Neural cell (in vitro differentiated cells): ENCODE measurements around the gene MARCHF9. TPM values are rescaled to one million over a fixed set of nuclear protein-coding genes. Genes with fewer than 3 reads are reported as not detected.
A peak's percentile ranks its signal among the peaks of the same experiment; 100 is the strongest.

Source experiments
- H2AFZ ChIP-seq: fragments of 200-600, 300-800 bp; sonication (generic), shearing (Covaris generic); 2 replicates; pipeline ENCODE4 v1.6.0; 2014; ENCODE audit warnings: low read depth, mild to moderate bottlenecking, antibody characterized with exemption, low read length, moderate library complexity
- H3F3A ChIP-seq: fragments of 200-600 bp; shearing (Covaris generic); 2 replicates; pipeline ENCODE4 v1.6.1; 2016; ENCODE audit warnings: mild to moderate bottlenecking, moderate library complexity, mixed read lengths, antibody characterized with exemption, low read length; ENCODE audit not compliant: insufficient read depth, poor library complexity, severe bottlenecking
- H3K27ac ChIP-seq: fragments of 200-600, 300-800 bp; sonication (generic), shearing (Covaris generic); 2 replicates; pipeline ENCODE4 v1.5.1; 2014; ENCODE audit warnings: mild to moderate bottlenecking, low read length, moderate library complexity
- H3K27me3 ChIP-seq: fragments of 300-800, 200-600 bp; sonication (generic), shearing (Covaris generic); 2 replicates; pipeline ENCODE4 v1.6.0; 2014; ENCODE audit warnings: mild to moderate bottlenecking, low read depth, low read length, moderate library complexity; ENCODE audit not compliant: insufficient read depth
- H3K36me3 ChIP-seq: fragments of 300-800, 200-600 bp; sonication (generic), shearing (Covaris generic); 2 replicates; pipeline ENCODE4 v1.5.1; 2014; ENCODE audit warnings: mild to moderate bottlenecking, antibody characterized with exemption, low read length, moderate library complexity; ENCODE audit not compliant: insufficient read depth
- H3K4me2 ChIP-seq: fragments of 300-800, 200-600 bp; sonication (generic), shearing (Covaris generic); 2 replicates; pipeline ENCODE4 v1.6.0; 2014; ENCODE audit warnings: mild to moderate bottlenecking, low read length
- H3K4me3 ChIP-seq: fragments of 300-800, 200-600 bp; sonication (generic), shearing (Covaris generic); 2 replicates; pipeline ENCODE4 v1.5.1; 2014; ENCODE audit warnings: mild to moderate bottlenecking, low read length, moderate library complexity
- H3K79me2 ChIP-seq: fragments of 200-600 bp; shearing (Covaris generic); replicated peaks from 2 replicates; pipeline ENCODE4 v1.6.0; 2014; ENCODE audit warnings: mild to moderate bottlenecking, low read length, moderate library complexity; ENCODE audit not compliant: insufficient read depth
- H3K9ac ChIP-seq: fragments of 300-800, 200-600 bp; sonication (generic), shearing (Covaris generic); 2 replicates; pipeline ENCODE4 v1.6.1; 2016; ENCODE audit warnings: mild to moderate bottlenecking, low read length, mixed read lengths
- H3K9me2 ChIP-seq: fragments of 200-600 bp; shearing (Covaris generic); 2 replicates; pipeline ENCODE4 v1.6.1; 2016; ENCODE audit warnings: mild to moderate bottlenecking, low read length, mixed read lengths; ENCODE audit not compliant: insufficient read depth
- H3K9me3 ChIP-seq: fragments of 200-600, 300-800 bp; sonication (generic), shearing (Covaris generic); 2 replicates; pipeline ENCODE4 v1.6.1; 2016; ENCODE audit warnings: mild to moderate bottlenecking, mixed run types, low read length, moderate library complexity, mixed read lengths
- H4K20me1 ChIP-seq: fragments of 200-600 bp; shearing (Covaris generic); 2 replicates; pipeline ENCODE4 v1.6.1; 2016; ENCODE audit warnings: mild to moderate bottlenecking, mixed run types; ENCODE audit not compliant: insufficient read depth
- CTCF ChIP-seq: fragments of 450-650 bp; IDR thresholded peaks from 2 replicates; pipeline ENCODE4 v1.5.1; 2014; ENCODE audit warnings: antibody characterized with exemption, mild to moderate bottlenecking, moderate library complexity; ENCODE audit not compliant: poor library complexity, severe bottlenecking
- EP300 ChIP-seq: fragments of 450-650 bp; conservative IDR thresholded peaks from 2 replicates; pipeline ENCODE4 v1.6.1; 2014; ENCODE audit warnings: antibody characterized with exemption, mild to moderate bottlenecking, moderate library complexity; ENCODE audit not compliant: poor library complexity, severe bottlenecking
- EZH2 ChIP-seq: fragments of 200-600, 300-800 bp; shearing (Covaris generic), sonication (generic); IDR thresholded peaks from 2 replicates; pipeline ENCODE4 v1.6.1; 2014; ENCODE audit warnings: antibody characterized with exemption, low read length, borderline replicate concordance, mild to moderate bottlenecking; ENCODE audit not compliant: insufficient read depth, poor library complexity, severe bottlenecking
- MXI1 ChIP-seq: fragments of 450-650 bp; conservative IDR thresholded peaks from 2 replicates; pipeline ENCODE4 v1.6.1; 2014; ENCODE audit warnings: antibody characterized with exemption, mild to moderate bottlenecking; ENCODE audit not compliant: poor library complexity, severe bottlenecking
- POLR2AphosphoS5 ChIP-seq: IDR thresholded peaks from 2 replicates; pipeline ENCODE4 v1.6.1; 2012
- RAD21 ChIP-seq: fragments of 450-650 bp; conservative IDR thresholded peaks from 2 replicates; pipeline ENCODE4 v1.6.1; 2014; ENCODE audit warnings: antibody characterized with exemption, mild to moderate bottlenecking, moderate library complexity
- SMC3 ChIP-seq: fragments of 450-650 bp; conservative IDR thresholded peaks from 2 replicates; pipeline ENCODE4 v1.6.1; 2014; ENCODE audit warnings: antibody characterized with exemption, mild to moderate bottlenecking, moderate library complexity; ENCODE audit not compliant: poor library complexity
- TAF1 ChIP-seq: IDR thresholded peaks from 2 replicates; pipeline ENCODE4 v1.6.1; 2012; ENCODE audit warnings: low read depth
- polyA plus RNA-seq: library from polyadenylated mRNA; depleted of rRNA; stranded (reverse); fragments of >200 nt; gene quantifications from 2 replicates; pipeline ENCODE4 v1.2.3, GENCODE V29; 2014
- TF ChIP-seq, protein P1 (sequence below): IDR thresholded peaks from 2 replicates; pipeline ENCODE4 v1.6.1; 2012; ENCODE audit warnings: borderline replicate concordance

Gene MARCHF9
- polyA plus RNA-seq, 1 donor from 2014 or later, result 34.5 TPM

DNA sequence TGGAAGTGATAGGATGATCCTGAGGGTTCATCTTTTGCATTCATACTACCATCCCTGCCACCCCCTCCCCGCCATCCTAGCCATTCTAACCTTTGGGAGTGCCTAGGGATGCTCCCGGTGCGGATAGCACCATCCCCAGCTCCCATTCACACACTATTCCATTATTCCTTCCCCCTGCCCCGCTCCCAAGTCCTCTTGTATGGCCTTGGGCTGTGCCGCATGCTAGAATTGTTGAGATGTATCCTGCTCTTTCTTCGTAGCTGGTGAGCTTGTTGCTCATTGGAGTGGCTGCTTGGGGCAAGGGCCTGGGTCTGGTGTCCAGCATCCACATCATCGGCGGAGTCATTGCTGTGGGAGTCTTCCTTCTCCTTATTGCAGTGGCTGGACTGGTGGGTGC lies 9.4 kb upstream of the MARCHF9 start:
- H3K9me2 ChIP-seq, result no peaks in the 10 kb centered on the region
- peak overlapping the region; percentile 94 for H3K27ac ChIP-seq

DNA sequence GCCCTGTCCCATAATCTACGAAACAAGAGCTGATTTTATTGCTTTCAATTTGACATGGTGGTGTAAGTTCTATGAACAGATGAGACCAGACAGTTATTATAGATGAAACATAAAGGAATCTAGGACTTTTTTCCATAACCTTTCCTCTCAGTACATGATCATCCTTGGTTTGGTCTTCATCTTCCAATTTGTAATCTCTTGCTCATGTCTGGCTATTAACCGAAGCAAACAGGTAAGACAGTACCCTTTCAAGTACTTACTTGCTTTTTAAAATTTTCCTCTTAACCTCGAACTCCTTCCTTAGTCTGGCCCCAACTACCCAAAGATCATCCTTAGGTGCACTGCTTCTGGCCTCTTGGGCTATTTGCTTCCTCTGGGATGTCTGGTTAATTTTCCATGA lies 8.9 kb upstream of the MARCHF9 start:
- Histone ChIP-seq H3K9ac (peak overlapping the region; percentile 87), H3K4me2 (peak overlapping the region; percentile 87), H2AFZ (no peak overlapping the region), H3K9me3 (no peaks in the 10 kb centered on the region), H3K36me3 (peaks cover 7% of the 10 kb centered on the region), H3K27me3 (no peaks in the 10 kb centered on the region), H4K20me1 (no peaks in the 10 kb centered on the region), H3K27ac (no peak overlapping the region), H3F3A (no peaks in the 10 kb centered on the region), H3K4me3 (peak overlapping the region; percentile 71), H3K79me2 (peaks cover 16% of the 10 kb centered on the region), H3K9me2 (no peaks in the 10 kb centered on the region)
- no peak for TF ChIP-seq CTCF
- TF ChIP-seq MXI1, result no peak
- no peak for TF ChIP-seq EZH2
- no peak for TF ChIP-seq EP300
- no peak for TF ChIP-seq TAF1
- TF ChIP-seq RAD21, result no peak
- TF ChIP-seq, protein P1, sequence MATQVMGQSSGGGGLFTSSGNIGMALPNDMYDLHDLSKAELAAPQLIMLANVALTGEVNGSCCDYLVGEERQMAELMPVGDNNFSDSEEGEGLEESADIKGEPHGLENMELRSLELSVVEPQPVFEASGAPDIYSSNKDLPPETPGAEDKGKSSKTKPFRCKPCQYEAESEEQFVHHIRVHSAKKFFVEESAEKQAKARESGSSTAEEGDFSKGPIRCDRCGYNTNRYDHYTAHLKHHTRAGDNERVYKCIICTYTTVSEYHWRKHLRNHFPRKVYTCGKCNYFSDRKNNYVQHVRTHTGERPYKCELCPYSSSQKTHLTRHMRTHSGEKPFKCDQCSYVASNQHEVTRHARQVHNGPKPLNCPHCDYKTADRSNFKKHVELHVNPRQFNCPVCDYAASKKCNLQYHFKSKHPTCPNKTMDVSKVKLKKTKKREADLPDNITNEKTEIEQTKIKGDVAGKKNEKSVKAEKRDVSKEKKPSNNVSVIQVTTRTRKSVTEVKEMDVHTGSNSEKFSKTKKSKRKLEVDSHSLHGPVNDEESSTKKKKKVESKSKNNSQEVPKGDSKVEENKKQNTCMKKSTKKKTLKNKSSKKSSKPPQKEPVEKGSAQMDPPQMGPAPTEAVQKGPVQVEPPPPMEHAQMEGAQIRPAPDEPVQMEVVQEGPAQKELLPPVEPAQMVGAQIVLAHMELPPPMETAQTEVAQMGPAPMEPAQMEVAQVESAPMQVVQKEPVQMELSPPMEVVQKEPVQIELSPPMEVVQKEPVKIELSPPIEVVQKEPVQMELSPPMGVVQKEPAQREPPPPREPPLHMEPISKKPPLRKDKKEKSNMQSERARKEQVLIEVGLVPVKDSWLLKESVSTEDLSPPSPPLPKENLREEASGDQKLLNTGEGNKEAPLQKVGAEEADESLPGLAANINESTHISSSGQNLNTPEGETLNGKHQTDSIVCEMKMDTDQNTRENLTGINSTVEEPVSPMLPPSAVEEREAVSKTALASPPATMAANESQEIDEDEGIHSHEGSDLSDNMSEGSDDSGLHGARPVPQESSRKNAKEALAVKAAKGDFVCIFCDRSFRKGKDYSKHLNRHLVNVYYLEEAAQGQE, result no peak
- TF ChIP-seq POLR2AphosphoS5, result no peak
- no peak for TF ChIP-seq SMC3

More for the DNA sequence above, 9.4 kb upstream of the MARCHF9 start:
- no peaks in the 10 kb centered on the region for H3F3A ChIP-seq
- TF ChIP-seq EZH2 (no peak), MXI1 (no peak), TAF1 (no peak), CTCF (no peak), SMC3 (no peak)
- H2AFZ ChIP-seq, result peak overlapping the region; percentile 89
- peak overlapping the region; percentile 87 for H3K9ac ChIP-seq
- no peaks in the 10 kb centered on the region for H4K20me1 ChIP-seq
- H3K79me2 ChIP-seq, result peaks cover 10% of the 10 kb centered on the region
- no peaks in the 10 kb centered on the region for H3K27me3 ChIP-seq
- no peaks in the 10 kb centered on the region for H3K9me3 ChIP-seq
- H3K4me3 ChIP-seq, result peak overlapping the region; percentile 71
- peaks cover 7% of the 10 kb centered on the region for H3K36me3 ChIP-seq
- peak overlapping the region; percentile 87 for H3K4me2 ChIP-seq
